Testis (tissue), 2 donors: ENCODE measurements around the gene DNAH10.

Experiments used
- POLR2A ChIP-seq: fragments of 450-650 bp; IDR thresholded peaks from one replicate; pipeline ENCODE4 v1.6.1; 2017; ENCODE audit warnings: antibody characterized with exemption, mild to moderate bottlenecking, moderate library complexity
- TF ChIP-seq, protein P1 (sequence below), 3 experiments: fragments of 450-650 bp in 2 of 3; fragments of 200-600 bp in 1 of 3; sonication (generic) in 1 of 3; IDR thresholded peaks; one replicate each; pipeline ENCODE4 v1.5.1; 2016 to 2019; ENCODE audit warnings: antibody characterized with exemption in 3 of 3, mild to moderate bottlenecking in 2 of 3, moderate library complexity in 1 of 3

DNA sequence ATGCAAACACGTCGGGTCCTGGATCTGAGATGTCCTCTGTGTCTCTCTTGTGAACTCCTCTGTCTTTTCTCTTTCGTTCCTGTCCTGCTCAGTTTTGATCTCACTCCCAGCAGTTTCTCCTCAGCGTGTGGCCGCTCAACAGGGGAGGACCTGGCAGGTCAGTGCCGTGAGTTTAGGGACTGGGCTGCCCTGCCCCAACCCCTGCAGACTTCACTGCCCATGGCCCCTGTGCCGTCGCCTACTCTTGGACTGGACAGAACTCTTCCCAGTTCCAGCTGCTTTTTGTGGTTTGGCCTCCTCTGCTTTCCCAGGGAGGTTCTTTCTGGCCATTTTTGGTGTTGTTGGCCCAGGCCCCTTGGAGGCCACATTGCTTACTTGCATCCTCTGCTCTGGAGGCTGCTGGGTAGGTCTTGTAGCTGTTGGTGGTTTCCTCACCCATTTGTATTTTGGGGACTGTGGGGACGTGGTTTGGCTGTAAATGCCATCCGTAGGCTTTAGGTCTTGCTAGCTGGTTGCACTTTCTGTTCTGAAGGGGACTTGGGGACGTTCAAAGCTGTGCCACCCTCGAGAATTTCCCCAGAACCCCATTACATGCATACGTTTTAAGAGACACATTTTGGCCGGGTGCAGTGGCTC lies 20.0 kb upstream of the DNAH10 start:
- TF ChIP-seq POLR2A: no peak
- TF ChIP-seq, protein P1, sequence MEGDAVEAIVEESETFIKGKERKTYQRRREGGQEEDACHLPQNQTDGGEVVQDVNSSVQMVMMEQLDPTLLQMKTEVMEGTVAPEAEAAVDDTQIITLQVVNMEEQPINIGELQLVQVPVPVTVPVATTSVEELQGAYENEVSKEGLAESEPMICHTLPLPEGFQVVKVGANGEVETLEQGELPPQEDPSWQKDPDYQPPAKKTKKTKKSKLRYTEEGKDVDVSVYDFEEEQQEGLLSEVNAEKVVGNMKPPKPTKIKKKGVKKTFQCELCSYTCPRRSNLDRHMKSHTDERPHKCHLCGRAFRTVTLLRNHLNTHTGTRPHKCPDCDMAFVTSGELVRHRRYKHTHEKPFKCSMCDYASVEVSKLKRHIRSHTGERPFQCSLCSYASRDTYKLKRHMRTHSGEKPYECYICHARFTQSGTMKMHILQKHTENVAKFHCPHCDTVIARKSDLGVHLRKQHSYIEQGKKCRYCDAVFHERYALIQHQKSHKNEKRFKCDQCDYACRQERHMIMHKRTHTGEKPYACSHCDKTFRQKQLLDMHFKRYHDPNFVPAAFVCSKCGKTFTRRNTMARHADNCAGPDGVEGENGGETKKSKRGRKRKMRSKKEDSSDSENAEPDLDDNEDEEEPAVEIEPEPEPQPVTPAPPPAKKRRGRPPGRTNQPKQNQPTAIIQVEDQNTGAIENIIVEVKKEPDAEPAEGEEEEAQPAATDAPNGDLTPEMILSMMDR (IDR thresholded peaks at IDR 0.05): no peak
